Right lobe of liver (tissue), 4 donors: ENCODE results near the gene DDX39A.

Source experiments
- POLR2A ChIP-seq: fragments of 450-650 bp; IDR thresholded peaks from one replicate; pipeline ENCODE4 v1.6.1; 2017; ENCODE audit warnings: antibody characterized with exemption, mild to moderate bottlenecking
- TF ChIP-seq, protein P1 (sequence below), 4 donors: fragments of 200-600 bp in 3 of 4; fragments of 450-650 bp in 1 of 4; IDR thresholded peaks; one replicate each; pipeline versions ENCODE4 v1.5.1 to v1.8.0; 2016 to 2022; ENCODE audit warnings: antibody characterized with exemption in 4 of 4, mild to moderate bottlenecking in 2 of 4
- donor health status: DM: no; HTN: no; CAD: no.
- donor health status: DM: no; HTN: no; CAD: no.
- donor health status: DM: no; HTN: yes; CAD: no.

GRCh38 chr19:14437578-14438140 lies 18.5 kb upstream of the DDX39A start:
- TF ChIP-seq, protein P1, sequence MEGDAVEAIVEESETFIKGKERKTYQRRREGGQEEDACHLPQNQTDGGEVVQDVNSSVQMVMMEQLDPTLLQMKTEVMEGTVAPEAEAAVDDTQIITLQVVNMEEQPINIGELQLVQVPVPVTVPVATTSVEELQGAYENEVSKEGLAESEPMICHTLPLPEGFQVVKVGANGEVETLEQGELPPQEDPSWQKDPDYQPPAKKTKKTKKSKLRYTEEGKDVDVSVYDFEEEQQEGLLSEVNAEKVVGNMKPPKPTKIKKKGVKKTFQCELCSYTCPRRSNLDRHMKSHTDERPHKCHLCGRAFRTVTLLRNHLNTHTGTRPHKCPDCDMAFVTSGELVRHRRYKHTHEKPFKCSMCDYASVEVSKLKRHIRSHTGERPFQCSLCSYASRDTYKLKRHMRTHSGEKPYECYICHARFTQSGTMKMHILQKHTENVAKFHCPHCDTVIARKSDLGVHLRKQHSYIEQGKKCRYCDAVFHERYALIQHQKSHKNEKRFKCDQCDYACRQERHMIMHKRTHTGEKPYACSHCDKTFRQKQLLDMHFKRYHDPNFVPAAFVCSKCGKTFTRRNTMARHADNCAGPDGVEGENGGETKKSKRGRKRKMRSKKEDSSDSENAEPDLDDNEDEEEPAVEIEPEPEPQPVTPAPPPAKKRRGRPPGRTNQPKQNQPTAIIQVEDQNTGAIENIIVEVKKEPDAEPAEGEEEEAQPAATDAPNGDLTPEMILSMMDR (IDR thresholded peaks at IDR 0.05): no peak
- TF ChIP-seq POLR2A: no peak
